ENCODE measurements around the gene HLA-DOA. TPM values are rescaled to one million over a fixed set of nuclear protein-coding genes. Genes with fewer than 3 reads are reported as not detected.

Gene HLA-DOA
- total and polyA plus RNA-seq, 2 experiments from 2014 or later, result 0.83 to 2.0 TPM

GRCh38 chr6:32962213-32962826, 47.1 kb downstream of the HLA-DOA start:
- Histone ChIP-seq H3K27me3 (no peaks in the 10 kb centered on the region), H3K36me3 (replicated peaks; ENCODE audit: insufficient read depth, low read depth) (no peaks in the 10 kb centered on the region), H3K4me1 (ENCODE audit: insufficient read depth) (peaks cover 17% of the 10 kb centered on the region), H3K4me3 (no peak overlapping the region), H3K27ac (no peak overlapping the region), H2AFZ (no peak overlapping the region), H4K20me1 (ENCODE audit: insufficient read depth, poor library complexity, severe bottlenecking) (peaks cover 4% of the 10 kb centered on the region), H3K79me2 (peaks cover 52% of the 10 kb centered on the region), H3K9me2 (replicated peaks; ENCODE audit: insufficient read depth) (no peaks in the 10 kb centered on the region), H3K4me2 (no peak overlapping the region), H3K9me3 (ENCODE audit: low read depth) (no peaks in the 10 kb centered on the region)
- 91% methylated on average over 1 of the region's 1 CpG for WGBS (ENCODE audit: low lambda C conversion rate, missing lambda C conversion rate)
- TF ChIP-seq EZH2 (IDR thresholded peaks at IDR 0.05; ENCODE audit: borderline replicate concordance), result no peak
- TF ChIP-seq CTCF (IDR thresholded peaks at IDR 0.05; ENCODE audit: poor library complexity), result no peak
- TF ChIP-seq EZH2phosphoT487 (IDR thresholded peaks at IDR 0.05; ENCODE audit: low read depth, severe bottlenecking, unreplicated experiment), result no peak
- no peak for DNase-seq (ENCODE audit: low spot score)

DNA sequence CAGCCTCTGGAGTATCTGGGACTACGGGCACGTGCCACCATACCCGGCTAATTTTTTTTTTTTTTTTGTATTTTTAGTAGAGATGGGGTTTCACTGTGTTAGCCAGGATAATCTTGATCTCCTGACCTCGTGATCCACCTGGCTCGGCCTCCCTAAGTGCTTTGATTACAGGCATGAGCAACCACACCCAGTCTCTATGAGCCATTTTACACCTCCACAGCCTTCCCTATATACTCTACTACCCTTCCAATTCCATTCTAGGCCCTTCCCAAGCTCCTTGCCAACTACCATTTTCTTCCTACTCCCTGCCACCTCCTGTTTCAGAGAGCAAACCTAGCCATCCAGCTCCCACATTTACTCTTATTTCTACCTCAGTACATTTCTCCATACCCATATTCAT, 48.8 kb downstream of the HLA-DOA start:
- no peaks in the 10 kb centered on the region for H3K27me3 ChIP-seq
- no peak overlapping the region for H2AFZ ChIP-seq
- H3K4me3 ChIP-seq, result no peak overlapping the region
- H3K4me1 ChIP-seq (ENCODE audit: insufficient read depth), result peaks cover under 1% of the 10 kb centered on the region
- 96% methylated on average over 5 of the region's 5 CpGs for WGBS (ENCODE audit: low lambda C conversion rate, missing lambda C conversion rate)
- H3K9me2 ChIP-seq (replicated peaks; ENCODE audit: insufficient read depth), result no peaks in the 10 kb centered on the region
- no peak for DNase-seq (ENCODE audit: low spot score)
- H4K20me1 ChIP-seq (ENCODE audit: insufficient read depth, poor library complexity, severe bottlenecking), result no peaks in the 10 kb centered on the region
- H3K9me3 ChIP-seq (ENCODE audit: low read depth), result no peaks in the 10 kb centered on the region
- TF ChIP-seq CTCF (IDR thresholded peaks at IDR 0.05; ENCODE audit: poor library complexity) (no peak), EZH2phosphoT487 (IDR thresholded peaks at IDR 0.05; ENCODE audit: low read depth, severe bottlenecking, unreplicated experiment) (no peak), EZH2 (IDR thresholded peaks at IDR 0.05; ENCODE audit: borderline replicate concordance) (no peak)
- no peak overlapping the region for H3K4me2 ChIP-seq
- no peak overlapping the region for H3K27ac ChIP-seq
- H3K79me2 ChIP-seq, result peaks cover 35% of the 10 kb centered on the region
- no peaks in the 10 kb centered on the region for H3K36me3 ChIP-seq (replicated peaks; ENCODE audit: insufficient read depth, low read depth)

GRCh38 chr6:32956176-32956575, 53.2 kb downstream of the HLA-DOA start:
- Histone ChIP-seq H3K9me3 (ENCODE audit: low read depth) (no peaks in the 10 kb centered on the region), H3K4me3 (no peak overlapping the region), H3K27me3 (no peaks in the 10 kb centered on the region), H3K36me3 (replicated peaks; ENCODE audit: insufficient read depth, low read depth) (no peaks in the 10 kb centered on the region), H3K9me2 (replicated peaks; ENCODE audit: insufficient read depth) (no peaks in the 10 kb centered on the region), H3K4me2 (no peak overlapping the region), H2AFZ (no peak overlapping the region), H3K79me2 (peaks cover 5% of the 10 kb centered on the region), H3K27ac (no peak overlapping the region), H4K20me1 (ENCODE audit: insufficient read depth, poor library complexity, severe bottlenecking) (no peaks in the 10 kb centered on the region), H3K4me1 (ENCODE audit: insufficient read depth) (no peaks in the 10 kb centered on the region)
- 90% methylated on average over 2 of the region's 2 CpGs for WGBS (ENCODE audit: low lambda C conversion rate, missing lambda C conversion rate)
- no peak for DNase-seq (ENCODE audit: low spot score)
- TF ChIP-seq EZH2 (IDR thresholded peaks at IDR 0.05; ENCODE audit: borderline replicate concordance) (no peak), CTCF (IDR thresholded peaks at IDR 0.05; ENCODE audit: poor library complexity) (no peak), EZH2phosphoT487 (IDR thresholded peaks at IDR 0.05; ENCODE audit: low read depth, severe bottlenecking, unreplicated experiment) (no peak)

Data from hepatocyte (in vitro differentiated cells).